Heart right ventricle (tissue), 16 donors: ENCODE data around the gene ASAH2. TPM values are rescaled to one million over a fixed set of nuclear protein-coding genes. Genes with fewer than 3 reads are reported as not detected.

ENCODE experiments used
- ATAC-seq, 8 donors: fragments of 200-7000 bp; cut with Tn5 transposase; one replicate each; pipeline ENCODE4 v1.9.1; 2020; ENCODE audit warnings: mild to moderate bottlenecking in 8 of 8, moderate library complexity in 8 of 8, moderate number of reproducible peaks in 1 of 8
- DNase-seq, 2 donors: peaks; one replicate each; pipeline ENCODE4 v3.0.0-alpha.2; 2020
- H3K27ac ChIP-seq, 10 donors: fragments of 200-600 bp; sonication (generic) in 2 of 10; one replicate each; pipeline versions ENCODE4 v1.5.0 to v1.8.0; 2020 to 2022; ENCODE audit warnings: mild to moderate bottlenecking in 3 of 10
- H3K27me3 ChIP-seq, 7 donors: fragments of 200-600 bp; one replicate each; pipeline ENCODE4 v1.8.0; 2021 to 2022; ENCODE audit warnings: mild to moderate bottlenecking in 2 of 7
- H3K36me3 ChIP-seq, 9 donors: fragments of 200-600 bp; sonication (generic) in 1 of 9; one replicate each; pipeline versions ENCODE4 v1.5.0 to v1.8.0; 2020 to 2022; ENCODE audit warnings: mild to moderate bottlenecking in 2 of 9
- H3K4me1 ChIP-seq, 9 donors: fragments of 200-600 bp; sonication (generic) in 1 of 9; one replicate each; pipeline versions ENCODE4 v1.5.0 to v1.8.0; 2020 to 2022; ENCODE audit warnings: mild to moderate bottlenecking in 4 of 9
- H3K4me3 ChIP-seq, 10 donors: fragments of 200-600 bp; sonication (generic) in 2 of 10; one replicate each; pipeline versions ENCODE4 v1.5.0 to v1.8.0; 2020 to 2022; ENCODE audit warnings: mild to moderate bottlenecking in 7 of 10, moderate library complexity in 2 of 10
- H3K9me3 ChIP-seq, 11 donors: fragments of 200-600 bp in 10 of 11; sonication (generic) in 2 of 11; one replicate each; pipeline versions ENCODE4 v1.5.0 to v1.8.0; 2013 to 2022; ENCODE audit warnings: mild to moderate bottlenecking in 2 of 11, control low read depth in 1 of 11, moderate library complexity in 1 of 11
- WGBS, 2 donors: extraction: QIAGEN DNeasy Blood & Tissue Kit; methylation state at CpG; one replicate each; pipeline ENCODE4 v1.1.7; 2013; ENCODE audit warnings: inconsistent platforms in 1 of 2; 5-methylcytosine and 5-hydroxymethylcytosine counted together
- intact Hi-C, 10 donors: fragments of 100-400 bp; cut with DNase I; formaldehyde crosslinking; loops; one replicate each; pipeline versions ENCODE4 v1.11.1 to v1.14.2; 2022
- long read RNA-seq, 3 donors: library from polyadenylated mRNA; unstranded; transcript quantifications; one replicate each; pipeline ENCODE4 v2.0.0, GENCODE V29; 2020 to 2021
- polyA plus RNA-seq, 2 donors: library from polyadenylated mRNA; stranded (reverse); fragments of 200-250 nt; gene quantifications; one replicate each; pipeline ENCODE4 v1.2.3, GENCODE V29; 2013
- total RNA-seq, 10 donors: library from RNA; stranded (reverse); fragmentation: NEBNext Ultra II Directional in 3 of 10; extraction: Animal tissue kit (Norgen Biotek cat#: 25700) in 3 of 10; gene quantifications; one replicate each; pipeline versions ENCODE4 v1.2.1 to v1.2.4, GENCODE V29; 2021 to 2023
- TF ChIP-seq, protein P1 (sequence below), 9 donors: fragments of 200-600 bp; sonication (generic) in 2 of 9; IDR thresholded peaks; one replicate each; pipeline versions ENCODE4 v1.5.0 to v1.8.0; 2021 to 2022; ENCODE audit warnings: antibody characterized with exemption in 9 of 9, mild to moderate bottlenecking in 5 of 9, moderate library complexity in 1 of 9
- donor health status: Arrhythmogenic right ventricular cardiomyopathy.
- donor health status: ischemic (EF 13 %, LVEDD 7.1; RV severe dilation, severe dysfunction).
- donor health status: healthy with polysubstance abuse.
- donor health status: DM: no; HTN: yes; CAD: no.
- donor health status: DM: no; HTN: no; CAD: no.
- donor health status: ischemic (EF 25% LVEDD 6.9; RV normal size, moderate dysfunction).
- donor health status: ischemic (EF 25% LVEDD 5.7; RV mildly dilated, moderate dysfunction).
- donor health status: healthy.
- donor health status: DM: yes; HTN: yes; CAD: no.
- donor health status: Ischemic cardiomyopathy.
- donor health status: ischemic (EF 35%, LVEDD 5.7; RV mildly dilated, moderate dysfunction).
- donor health status: nonischemic (EF 11% LVEDD 7.7; RV severe dilation, severe dysfunction).
- donor health status: DM: yes; HTN: yes; CAD: no.
- donor health status: PGD.
- donor health status: ischemic (EF 29% LVEDD 5.4; RV normal size, mild dysfunction).
- donor health status: nonischemic (EF 23%, LVEDD 6.1; RV moderate dilation, normal function).

Gene ASAH2
- total RNA-seq (1 to 10 TPM; 1.1 to 5.3 (median 2.0) TPM), polyA plus RNA-seq (under 1 TPM; 0.15 to 0.39 TPM)
- long read RNA-seq, donor 1: 0 reads
- long read RNA-seq, donor 2: 0 reads
- long read RNA-seq, donor 3: 0 reads

- TF ChIP-seq, protein P1, sequence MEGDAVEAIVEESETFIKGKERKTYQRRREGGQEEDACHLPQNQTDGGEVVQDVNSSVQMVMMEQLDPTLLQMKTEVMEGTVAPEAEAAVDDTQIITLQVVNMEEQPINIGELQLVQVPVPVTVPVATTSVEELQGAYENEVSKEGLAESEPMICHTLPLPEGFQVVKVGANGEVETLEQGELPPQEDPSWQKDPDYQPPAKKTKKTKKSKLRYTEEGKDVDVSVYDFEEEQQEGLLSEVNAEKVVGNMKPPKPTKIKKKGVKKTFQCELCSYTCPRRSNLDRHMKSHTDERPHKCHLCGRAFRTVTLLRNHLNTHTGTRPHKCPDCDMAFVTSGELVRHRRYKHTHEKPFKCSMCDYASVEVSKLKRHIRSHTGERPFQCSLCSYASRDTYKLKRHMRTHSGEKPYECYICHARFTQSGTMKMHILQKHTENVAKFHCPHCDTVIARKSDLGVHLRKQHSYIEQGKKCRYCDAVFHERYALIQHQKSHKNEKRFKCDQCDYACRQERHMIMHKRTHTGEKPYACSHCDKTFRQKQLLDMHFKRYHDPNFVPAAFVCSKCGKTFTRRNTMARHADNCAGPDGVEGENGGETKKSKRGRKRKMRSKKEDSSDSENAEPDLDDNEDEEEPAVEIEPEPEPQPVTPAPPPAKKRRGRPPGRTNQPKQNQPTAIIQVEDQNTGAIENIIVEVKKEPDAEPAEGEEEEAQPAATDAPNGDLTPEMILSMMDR (IDR thresholded peaks at IDR 0.05): no peak
- no peak for DNase-seq
- WGBS, 2 donors: 31 to 38% methylated on average over 1 of the region's 1 CpG
- intact Hi-C loops: no loop called here
- Histone ChIP-seq H3K4me1 (no peaks in the 10 kb centered on the region), H3K4me3 (no peak within 1 kb of the TSS), H3K36me3 (no peaks in the 10 kb centered on the region), H3K9me3 (no peaks in the 10 kb centered on the region), H3K27ac (no peak within 1 kb of the TSS), H3K27me3 (peaks cover 0 to 10% (median 0%) of the 10 kb centered on the region in 7 donors)
- ATAC-seq: no peak
Observed at GRCh38 chr10:50251394-50251793, at the start of gene ASAH2. TSS of gene ASAH2 (minus strand) at chr10:50251516. CDS start at chr10:50248610, 2,906 bp downstream.

DNA sequence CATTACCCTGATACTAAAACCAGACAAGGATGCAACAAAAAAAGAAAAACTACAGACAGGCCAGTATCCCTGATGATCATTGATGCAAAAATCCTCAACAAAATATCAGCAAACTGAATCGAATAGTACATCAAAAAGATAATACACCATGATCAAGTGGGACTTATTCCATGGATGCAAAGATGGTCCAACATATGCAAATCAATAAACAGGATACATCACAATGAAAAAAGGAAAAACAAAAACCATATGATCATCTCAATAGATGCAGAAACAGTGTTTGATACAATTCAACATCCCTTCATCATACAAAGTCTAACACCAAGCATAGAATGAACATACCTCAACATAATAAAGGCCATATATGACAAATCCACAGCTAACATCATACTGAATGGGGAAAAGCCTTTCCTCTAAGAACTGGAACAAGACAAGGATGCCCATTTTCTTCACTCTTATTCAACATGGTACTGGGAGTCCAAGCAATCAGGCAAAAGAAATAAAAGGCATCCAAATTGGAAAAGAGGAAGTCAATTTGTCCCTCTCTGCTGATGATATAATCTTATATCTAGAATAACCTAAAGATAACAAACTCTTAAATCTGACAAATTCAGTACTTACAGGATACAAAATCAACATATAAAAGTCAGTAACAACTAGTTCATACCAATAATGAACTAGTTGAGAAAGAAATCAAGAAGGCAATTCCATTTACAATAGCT is 48.8 kb upstream of the ASAH2 start:
- intact Hi-C loops: loop anchor here in 5 of 10 donors (10.0 kb wide), 2 partner anchors 125 to 325 kb away; partner anchors contain the start of gene SGMS1 (in 4 of the 5)
- Histone ChIP-seq H3K9me3 (peaks cover 0 to 16% (median 0%) of the 10 kb centered on the region in 11 donors), H3K27ac (no peak overlapping the region), H3K4me1 (no peaks in the 10 kb centered on the region), H3K4me3 (no peak overlapping the region), H3K27me3 (no peaks in the 10 kb centered on the region), H3K36me3 (peaks cover 0 to 7% (median 0%) of the 10 kb centered on the region in 9 donors)
- ATAC-seq (no peak), DNase-seq (no peak)
- 95 to 96% methylated on average over 1 of the region's 1 CpG for WGBS, 2 donors
- TF ChIP-seq, protein P1 (IDR thresholded peaks at IDR 0.05): no peak

DNA sequence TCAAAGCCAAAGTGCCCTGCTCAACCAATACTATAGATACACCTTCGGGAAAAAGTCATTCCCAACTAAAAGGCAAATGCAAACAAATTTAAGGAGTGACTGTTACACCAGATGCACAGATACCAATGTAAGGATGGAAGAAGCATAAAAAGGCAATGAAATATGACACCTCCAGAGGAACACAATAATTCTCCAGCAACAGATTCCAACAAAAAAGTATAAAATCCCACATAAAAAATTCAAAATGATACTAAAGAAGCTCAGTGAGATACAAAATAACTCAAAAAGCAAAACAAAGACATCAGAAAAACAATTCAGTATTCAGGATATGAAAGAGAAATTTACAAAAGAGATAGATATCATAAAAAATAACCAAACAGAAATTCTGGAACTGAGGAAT is 44.1 kb upstream of the ASAH2 start:
- Histone ChIP-seq H3K9me3 (peaks cover 0 to 16% (median 0%) of the 10 kb centered on the region in 11 donors), H3K4me3 (no peak overlapping the region), H3K27me3 (no peaks in the 10 kb centered on the region), H3K4me1 (no peaks in the 10 kb centered on the region), H3K27ac (no peak overlapping the region), H3K36me3 (no peaks in the 10 kb centered on the region)
- ATAC-seq (no peak), DNase-seq (no peak)
- intact Hi-C loops: loop anchor here in 5 of 10 donors (10.0 kb wide), 2 partner anchors 129 to 329 kb away; partner anchors contain the start of gene SGMS1 (in 4 of the 5)
- WGBS, 2 donors: 31 to 98% methylated on average over 1 of the region's 1 CpG
- TF ChIP-seq, protein P1 (IDR thresholded peaks at IDR 0.05): no peak

- ATAC-seq: no peak
- H3K4me3 ChIP-seq: no peak overlapping the region
- H3K4me1 ChIP-seq: no peaks in the 10 kb centered on the region
- peaks cover 0 to 10% (median 0%) of the 10 kb centered on the region in 11 donors for H3K9me3 ChIP-seq
- intact Hi-C loops: loop anchor here in 7 of 10 donors (5.0 to 10.0 kb wide), 5 partner anchors 123 to 358 kb away; partner anchors contain the start of gene SGMS1 (in 4 of the 7)
- TF ChIP-seq, protein P1 (IDR thresholded peaks at IDR 0.05): no peak
- no peaks in the 10 kb centered on the region for H3K36me3 ChIP-seq
- WGBS, 2 donors: 100% methylated on average over 1 of the region's 1 CpG
- H3K27ac ChIP-seq: no peak overlapping the region
- no peaks in the 10 kb centered on the region for H3K27me3 ChIP-seq
- no peak for DNase-seq
Observed at GRCh38 chr10:50294582-50294981, 43.3 kb upstream of the ASAH2 start.
